SK-N-SH treated with all-trans-retinoic acid at 6 μM for 48 hours (cell line): ENCODE results near the gene HOXC4.
"Not testable (repeated sequence)": the region's sequence is repeated elsewhere in the genome, so short reads cannot be mapped to it uniquely, and the experiment has no call there.

Source experiments
- ATAC-seq: fragments of 200-7000 bp; cut with Tn5 transposase; 3 replicates; pipeline ENCODE4 v1.9.1; 2020; ENCODE audit warnings: mild to moderate bottlenecking, moderate library complexity

HOXC4 gene

GRCh38 chr12:54102223-54102622 is 48.6 kb downstream of the HOXC4 start:
- not testable (repeated sequence) for ATAC-seq

GRCh38 chr12:54103827-54104226 is 50.2 kb downstream of the HOXC4 start:
- ATAC-seq = not testable (repeated sequence)
